ENCODE measurements around the gene TMOD1. TPM values are rescaled to one million over a fixed set of nuclear protein-coding genes. Genes with fewer than 3 reads are reported as not detected.

TMOD1 gene
- total RNA-seq, 2 donors from 2014 or later: 1.0 to 4.9 TPM

DNA sequence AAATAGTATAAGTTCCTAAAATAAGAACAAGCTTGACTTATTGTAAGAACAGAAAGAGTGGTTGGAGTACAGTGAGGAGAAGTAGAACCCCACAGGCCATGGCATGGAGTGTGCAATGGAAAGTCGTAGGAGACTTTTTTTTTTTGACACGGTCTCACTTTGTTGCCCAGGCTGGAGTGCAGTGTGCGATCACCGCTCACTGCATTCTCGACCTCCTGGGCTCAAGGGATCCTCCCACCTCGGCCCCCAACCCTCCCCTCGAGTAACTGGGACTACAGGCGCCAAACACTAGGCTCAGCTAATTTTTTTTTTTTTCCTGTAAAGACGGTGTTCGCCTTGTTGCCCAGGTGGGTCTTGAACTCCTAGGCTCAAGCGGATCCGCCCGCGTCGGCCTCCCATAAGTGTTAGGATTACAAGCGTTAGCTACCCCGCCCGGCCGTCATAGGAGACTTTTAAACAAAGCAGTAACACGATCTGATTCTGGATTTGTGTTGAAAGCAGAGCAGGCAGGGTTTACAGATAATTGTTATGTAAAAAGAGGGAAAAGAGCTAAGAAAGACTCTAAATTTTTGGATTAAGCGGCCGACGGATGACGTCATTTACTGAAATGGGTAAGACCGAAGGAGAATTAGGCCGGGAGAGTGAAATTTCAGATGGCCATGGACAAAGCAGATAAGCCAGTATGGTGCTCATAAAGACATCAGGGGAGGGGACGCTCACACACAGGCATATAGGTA is 130.9 kb downstream of the TMOD1 start:
- Histone ChIP-seq H3K36me3 (no peaks in the 10 kb centered on the region), H3K9me3 (no peaks in the 10 kb centered on the region), H3K27me3 (no peaks in the 10 kb centered on the region), H3K4me3 (peak overlapping the region; percentile 91), H3K27ac (peak overlapping the region; percentile 94), H3K4me1 (peaks cover 22% of the 10 kb centered on the region), H3K9ac (ENCODE audit: low read depth in 2 of 2, low read length in 2 of 2) (peak overlapping the region; percentile 57 to 97)
- TF ChIP-seq, protein P1, sequence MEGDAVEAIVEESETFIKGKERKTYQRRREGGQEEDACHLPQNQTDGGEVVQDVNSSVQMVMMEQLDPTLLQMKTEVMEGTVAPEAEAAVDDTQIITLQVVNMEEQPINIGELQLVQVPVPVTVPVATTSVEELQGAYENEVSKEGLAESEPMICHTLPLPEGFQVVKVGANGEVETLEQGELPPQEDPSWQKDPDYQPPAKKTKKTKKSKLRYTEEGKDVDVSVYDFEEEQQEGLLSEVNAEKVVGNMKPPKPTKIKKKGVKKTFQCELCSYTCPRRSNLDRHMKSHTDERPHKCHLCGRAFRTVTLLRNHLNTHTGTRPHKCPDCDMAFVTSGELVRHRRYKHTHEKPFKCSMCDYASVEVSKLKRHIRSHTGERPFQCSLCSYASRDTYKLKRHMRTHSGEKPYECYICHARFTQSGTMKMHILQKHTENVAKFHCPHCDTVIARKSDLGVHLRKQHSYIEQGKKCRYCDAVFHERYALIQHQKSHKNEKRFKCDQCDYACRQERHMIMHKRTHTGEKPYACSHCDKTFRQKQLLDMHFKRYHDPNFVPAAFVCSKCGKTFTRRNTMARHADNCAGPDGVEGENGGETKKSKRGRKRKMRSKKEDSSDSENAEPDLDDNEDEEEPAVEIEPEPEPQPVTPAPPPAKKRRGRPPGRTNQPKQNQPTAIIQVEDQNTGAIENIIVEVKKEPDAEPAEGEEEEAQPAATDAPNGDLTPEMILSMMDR (IDR thresholded peaks at IDR 0.05): no peak
- intact Hi-C loops (cut with DNase I): no loop called here
- peak; percentile 61 for DNase-seq

DNA sequence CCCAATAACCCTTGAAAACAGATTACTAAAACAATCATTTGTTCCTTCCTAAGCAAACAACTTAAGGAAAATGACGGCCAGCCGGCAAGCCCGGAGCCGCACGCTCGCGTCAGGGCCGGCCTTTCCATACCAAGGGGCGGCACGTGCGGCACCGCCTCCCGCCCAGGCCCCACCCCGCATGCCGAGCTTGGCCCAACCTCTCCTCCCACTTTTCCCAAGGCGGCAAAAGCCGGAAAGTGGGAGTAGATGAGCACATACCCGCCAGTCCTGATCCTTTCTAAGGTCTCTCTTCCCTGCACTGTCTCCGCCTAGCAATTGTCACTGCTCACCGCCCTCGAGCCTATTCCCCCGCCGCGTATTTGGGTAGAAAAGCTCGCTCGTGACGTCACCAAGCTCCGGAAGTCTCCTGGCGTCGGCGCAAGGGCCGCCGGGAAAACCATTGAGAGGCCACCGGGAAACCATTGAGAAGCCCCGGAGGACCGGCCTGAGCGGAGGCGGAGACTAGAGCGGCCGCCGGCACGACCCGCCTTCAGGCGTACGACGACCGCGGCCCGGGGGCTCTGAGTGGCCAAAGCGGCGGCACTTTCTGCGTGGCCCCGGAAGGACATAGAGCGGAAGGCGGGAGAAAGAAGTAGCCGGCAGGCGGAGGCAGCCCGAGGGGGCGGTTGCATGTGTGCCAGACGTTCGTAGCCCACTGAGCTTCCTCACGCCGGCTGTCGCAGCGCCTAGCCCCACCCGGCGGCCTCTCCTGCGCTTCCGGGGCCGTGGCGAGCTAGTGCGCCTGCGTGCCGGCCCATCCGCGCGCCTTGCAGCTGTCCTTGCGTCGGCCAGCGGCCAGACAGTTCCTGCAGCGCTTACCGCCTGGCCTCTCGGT is 131.8 kb downstream of the TMOD1 start, which contains the start of the genes NCBP1 and TSTD2:
TSS of gene NCBP1 (plus strand) at position 837 of the 874 bp plus-strand sequence. CDS start 61 bp downstream, outside the sequence.
TSS of gene TSTD2 (minus strand) at position 384 of the 874 bp plus-strand sequence. CDS start 5,806 bp downstream, outside the sequence.
- intact Hi-C loops (cut with DNase I): no loop called here
- Histone ChIP-seq H3K9me3 (no peaks in the 10 kb centered on the region), H3K4me3 (peak within 1 kb of the TSS; percentile 91), H3K27ac (peak within 1 kb of the TSS; percentile 94), H3K9ac (ENCODE audit: low read depth in 2 of 2, low read length in 2 of 2) (peak within 1 kb of the TSS; percentile 94 to 97), H3K27me3 (no peaks in the 10 kb centered on the region), H3K36me3 (no peaks in the 10 kb centered on the region), H3K4me1 (peaks cover 27% of the 10 kb centered on the region)
- TF ChIP-seq, protein P1 (IDR thresholded peaks at IDR 0.05): no peak
- DNase-seq: peak; percentile 97

DNA sequence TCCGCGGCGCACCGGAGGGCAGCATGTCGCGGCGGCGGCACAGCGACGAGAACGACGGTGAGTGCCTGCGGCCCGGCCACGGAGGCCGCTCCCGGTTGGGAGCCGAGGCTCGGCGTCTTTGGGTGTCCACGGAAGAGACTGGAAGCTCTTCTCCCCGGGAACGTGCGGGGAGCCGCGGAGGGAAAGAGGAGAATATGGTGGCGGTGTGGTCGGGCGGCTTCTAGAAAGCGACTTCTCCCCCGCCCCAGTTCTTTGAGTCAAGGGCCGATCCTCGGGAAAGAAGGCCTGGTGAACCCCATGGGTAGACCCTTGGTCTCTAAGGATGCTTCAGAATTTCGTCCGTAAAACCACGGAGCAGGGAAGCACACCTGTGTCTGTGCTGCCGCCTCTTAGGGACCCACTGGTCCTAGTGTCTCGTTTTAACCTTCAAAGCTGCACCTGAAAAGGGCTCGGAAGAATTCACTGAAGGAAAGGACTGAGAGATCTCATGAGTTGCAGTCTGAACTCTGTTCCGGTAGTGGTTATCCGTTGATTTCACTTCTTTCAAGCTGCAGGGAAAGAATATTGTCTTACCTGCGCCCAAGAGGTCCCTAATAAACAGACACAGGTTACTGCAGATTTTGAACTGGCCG is 132.5 kb downstream of the TMOD1 start:
- DNase-seq: no peak
- intact Hi-C loops (cut with DNase I): no loop called here
- no peaks in the 10 kb centered on the region for H3K9me3 ChIP-seq
- peak overlapping the region; percentile 91 for H3K4me3 ChIP-seq
- H3K27me3 ChIP-seq: no peaks in the 10 kb centered on the region
- peak overlapping the region; percentile 94 for H3K27ac ChIP-seq
- peak overlapping the region; percentile 85 to 94 for H3K9ac ChIP-seq (ENCODE audit: low read depth in 2 of 2, low read length in 2 of 2)
- TF ChIP-seq, protein P1 (IDR thresholded peaks at IDR 0.05): no peak
- peaks cover 27% of the 10 kb centered on the region for H3K4me1 ChIP-seq
- H3K36me3 ChIP-seq: no peaks in the 10 kb centered on the region

DNA sequence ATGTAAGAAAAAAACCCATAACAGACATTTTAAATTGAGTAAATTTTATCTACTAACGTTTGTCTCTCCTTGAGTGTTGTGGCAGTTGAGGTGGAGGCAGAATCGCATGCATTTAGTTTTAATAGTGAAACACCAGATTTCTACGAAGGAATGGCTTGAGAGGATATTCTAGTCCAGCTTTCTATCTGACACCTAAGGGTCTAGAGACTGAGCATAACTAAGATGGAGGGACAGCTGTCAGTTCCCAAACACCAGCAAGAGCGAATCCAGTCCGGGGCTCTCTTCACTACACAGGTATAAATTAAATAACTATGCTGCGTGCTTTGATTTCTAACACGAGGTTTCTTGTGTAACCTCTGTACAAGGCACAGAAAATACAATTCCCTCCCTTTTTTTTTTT is 133.6 kb downstream of the TMOD1 start:
- Histone ChIP-seq H3K9ac (ENCODE audit: low read depth in 2 of 2, low read length in 2 of 2) (peak overlapping the region in 1 of 2 donors; percentile 85), H3K36me3 (no peaks in the 10 kb centered on the region), H3K27ac (no peak overlapping the region), H3K4me3 (peak overlapping the region; percentile 91), H3K27me3 (no peaks in the 10 kb centered on the region), H3K9me3 (no peaks in the 10 kb centered on the region), H3K4me1 (peaks cover 27% of the 10 kb centered on the region)
- TF ChIP-seq, protein P1 (IDR thresholded peaks at IDR 0.05): no peak
- DNase-seq: no peak
- intact Hi-C loops (cut with DNase I): no loop called here

DNA sequence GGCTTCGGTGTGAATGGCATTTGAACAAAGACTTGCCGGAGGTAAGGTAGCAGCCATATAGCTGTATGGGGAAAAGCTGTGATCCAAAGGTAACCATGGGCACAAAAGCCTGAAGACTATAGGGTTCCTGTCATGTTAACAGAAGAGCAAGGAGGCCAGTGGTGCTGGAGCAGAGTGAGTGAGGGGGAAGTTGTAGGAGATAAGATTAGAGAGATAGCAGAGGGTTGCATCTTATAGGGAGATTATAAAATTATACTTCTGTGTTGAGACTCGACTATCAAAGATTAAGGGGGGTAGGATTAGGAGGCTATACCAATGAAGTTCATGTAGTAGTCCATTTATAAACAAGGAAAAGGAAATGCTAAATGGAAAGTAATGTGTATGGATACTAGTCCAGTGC is 135.4 kb downstream of the TMOD1 start:
- no peak overlapping the region for H3K27ac ChIP-seq
- no peak for DNase-seq
- H3K9me3 ChIP-seq: no peaks in the 10 kb centered on the region
- no peak overlapping the region for H3K4me3 ChIP-seq
- peaks cover 23% of the 10 kb centered on the region for H3K4me1 ChIP-seq
- H3K36me3 ChIP-seq: no peaks in the 10 kb centered on the region
- intact Hi-C loops (cut with DNase I): no loop called here
- TF ChIP-seq, protein P1 (IDR thresholded peaks at IDR 0.05): no peak
- H3K9ac ChIP-seq (ENCODE audit: low read depth in 2 of 2, low read length in 2 of 2): no peak overlapping the region
- no peaks in the 10 kb centered on the region for H3K27me3 ChIP-seq
